ENCODE data around the gene PLEKHF1. TPM values are rescaled to one million over a fixed set of nuclear protein-coding genes. Genes with fewer than 3 reads are reported as not detected.

Gene PLEKHF1
- total RNA-seq, 1 experiment from 2014 or later = 5.5 TPM

DNA sequence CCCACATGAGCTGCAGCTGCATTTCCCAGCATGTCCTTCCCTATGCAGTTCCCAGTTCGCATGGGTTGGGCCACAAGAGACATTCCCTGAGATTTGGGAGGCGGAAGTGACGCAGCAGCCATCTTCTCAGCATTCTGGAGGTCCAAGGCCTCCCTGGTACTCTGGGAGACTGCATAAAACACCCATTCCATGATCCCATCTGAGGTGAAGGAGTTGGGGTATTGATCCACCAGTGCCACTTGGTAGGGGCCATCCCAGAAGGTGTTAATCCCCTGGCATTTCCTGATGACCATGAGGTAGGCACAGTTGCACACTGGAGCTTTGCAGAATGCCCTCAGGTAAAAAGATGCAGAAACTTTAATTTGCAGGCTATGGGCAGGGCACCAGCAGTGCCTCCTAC lies 33.8 kb upstream of the PLEKHF1 start:
- DNase-seq (ENCODE audit: low read depth, low spot score) (no peak), ATAC-seq (no peak)
- no peak overlapping the region for H3K4me3 ChIP-seq (replicated peaks in 1 of 2; ENCODE audit: low read depth in 1 of 2, low read length in 2 of 2)
- no peaks in the 10 kb centered on the region for H3K4me1 ChIP-seq (ENCODE audit: control insufficient read depth in 1 of 2, insufficient read depth in 2 of 2, low read length in 2 of 2)
- no peaks in the 10 kb centered on the region for H4K20me1 ChIP-seq (ENCODE audit: insufficient read depth)
- H3K36me3 ChIP-seq (ENCODE audit: control insufficient read depth in 1 of 2, insufficient read depth in 2 of 2, low read length in 2 of 2) = no peaks in the 10 kb centered on the region
- no peaks in the 10 kb centered on the region for H3K79me2 ChIP-seq (ENCODE audit: insufficient read depth, low read length)
- H3K9ac ChIP-seq (ENCODE audit: low read length) = no peak overlapping the region
- H3K27ac ChIP-seq (ENCODE audit: low read depth, low read length) = no peak overlapping the region
- ChIA-PET POLR2A (no interaction called here), RAD21 (ENCODE audit: low non-redundant PET in 1 of 2, low total read pairs in 2 of 2, uncharacterized antibody in 2 of 2, unreplicated experiment in 2 of 2) (no interaction called here), CTCF (no interaction called here)
- no peaks in the 10 kb centered on the region for H3K27me3 ChIP-seq (ENCODE audit: insufficient read depth, low read length)
- TF ChIP-seq POLR2AphosphoS5 (IDR thresholded peaks at IDR 0.05; ENCODE audit: low read depth, low read length) = no peak
- no peak overlapping the region for H3K4me2 ChIP-seq (ENCODE audit: low read length)
- H2AFZ ChIP-seq (ENCODE audit: low read depth, low read length, poor library complexity, severe bottlenecking) = no peak overlapping the region
- no peaks in the 10 kb centered on the region for H3K9me3 ChIP-seq (ENCODE audit: control insufficient read depth in 1 of 2, insufficient read depth in 1 of 2, low read depth in 1 of 2, low read length in 2 of 2)
- intact Hi-C loops (cut with micrococcal nuclease) = no loop called here
- H3K9me2 ChIP-seq (ENCODE audit: insufficient read depth) = no peaks in the 10 kb centered on the region
- no TSS peak for BruUV-seq (replicated peaks)

DNA sequence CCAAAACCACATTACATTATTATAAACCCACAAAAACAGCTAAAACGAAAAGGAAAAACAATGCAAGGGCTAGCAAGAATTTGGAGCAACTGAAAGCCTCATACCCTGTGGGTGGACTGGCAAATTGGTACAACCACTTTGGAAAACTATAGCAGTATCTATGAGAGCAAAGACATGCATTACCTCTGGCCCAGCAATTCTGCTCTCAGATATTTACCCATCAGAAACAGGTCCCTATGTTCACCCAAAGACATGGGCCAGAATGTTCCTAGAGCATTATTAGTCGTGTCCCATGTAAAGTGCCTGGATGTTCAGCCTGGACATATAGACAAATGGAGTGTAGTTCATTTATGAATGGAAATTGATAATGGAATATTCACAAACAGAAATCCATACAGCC lies 31.3 kb upstream of the PLEKHF1 start:
- H3K36me3 ChIP-seq (ENCODE audit: control insufficient read depth in 1 of 2, insufficient read depth in 2 of 2, low read length in 2 of 2) = no peaks in the 10 kb centered on the region
- H2AFZ ChIP-seq (ENCODE audit: low read depth, low read length, poor library complexity, severe bottlenecking) = no peak overlapping the region
- DNase-seq (ENCODE audit: low read depth, low spot score) (no peak), ATAC-seq (no peak)
- H3K27ac ChIP-seq (ENCODE audit: low read depth, low read length) = no peak overlapping the region
- TF ChIP-seq EZH2phosphoT487 (IDR thresholded peaks at IDR 0.05; ENCODE audit: borderline replicate concordance) (no peak), CEBPB (IDR thresholded peaks at IDR 0.05; ENCODE audit: low read depth) (no peak)
- TF ChIP-seq, protein P1, sequence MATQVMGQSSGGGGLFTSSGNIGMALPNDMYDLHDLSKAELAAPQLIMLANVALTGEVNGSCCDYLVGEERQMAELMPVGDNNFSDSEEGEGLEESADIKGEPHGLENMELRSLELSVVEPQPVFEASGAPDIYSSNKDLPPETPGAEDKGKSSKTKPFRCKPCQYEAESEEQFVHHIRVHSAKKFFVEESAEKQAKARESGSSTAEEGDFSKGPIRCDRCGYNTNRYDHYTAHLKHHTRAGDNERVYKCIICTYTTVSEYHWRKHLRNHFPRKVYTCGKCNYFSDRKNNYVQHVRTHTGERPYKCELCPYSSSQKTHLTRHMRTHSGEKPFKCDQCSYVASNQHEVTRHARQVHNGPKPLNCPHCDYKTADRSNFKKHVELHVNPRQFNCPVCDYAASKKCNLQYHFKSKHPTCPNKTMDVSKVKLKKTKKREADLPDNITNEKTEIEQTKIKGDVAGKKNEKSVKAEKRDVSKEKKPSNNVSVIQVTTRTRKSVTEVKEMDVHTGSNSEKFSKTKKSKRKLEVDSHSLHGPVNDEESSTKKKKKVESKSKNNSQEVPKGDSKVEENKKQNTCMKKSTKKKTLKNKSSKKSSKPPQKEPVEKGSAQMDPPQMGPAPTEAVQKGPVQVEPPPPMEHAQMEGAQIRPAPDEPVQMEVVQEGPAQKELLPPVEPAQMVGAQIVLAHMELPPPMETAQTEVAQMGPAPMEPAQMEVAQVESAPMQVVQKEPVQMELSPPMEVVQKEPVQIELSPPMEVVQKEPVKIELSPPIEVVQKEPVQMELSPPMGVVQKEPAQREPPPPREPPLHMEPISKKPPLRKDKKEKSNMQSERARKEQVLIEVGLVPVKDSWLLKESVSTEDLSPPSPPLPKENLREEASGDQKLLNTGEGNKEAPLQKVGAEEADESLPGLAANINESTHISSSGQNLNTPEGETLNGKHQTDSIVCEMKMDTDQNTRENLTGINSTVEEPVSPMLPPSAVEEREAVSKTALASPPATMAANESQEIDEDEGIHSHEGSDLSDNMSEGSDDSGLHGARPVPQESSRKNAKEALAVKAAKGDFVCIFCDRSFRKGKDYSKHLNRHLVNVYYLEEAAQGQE (IDR thresholded peaks at IDR 0.05; ENCODE audit: low read depth) = no peak
- no peaks in the 10 kb centered on the region for H3K9me2 ChIP-seq (ENCODE audit: insufficient read depth)
- H3K9me3 ChIP-seq (ENCODE audit: control insufficient read depth in 1 of 2, insufficient read depth in 1 of 2, low read depth in 1 of 2, low read length in 2 of 2) = no peaks in the 10 kb centered on the region
- ChIA-PET POLR2A (no interaction called here), CTCF (no interaction called here), RAD21 (ENCODE audit: low non-redundant PET in 1 of 2, low total read pairs in 2 of 2, uncharacterized antibody in 2 of 2, unreplicated experiment in 2 of 2) (no interaction called here)
- H3K9ac ChIP-seq (ENCODE audit: low read length) = no peak overlapping the region
- no peaks in the 10 kb centered on the region for H3K27me3 ChIP-seq (ENCODE audit: insufficient read depth, low read length)
- H3K79me2 ChIP-seq (ENCODE audit: insufficient read depth, low read length) = no peaks in the 10 kb centered on the region
- H3K4me3 ChIP-seq (replicated peaks in 1 of 2; ENCODE audit: low read depth in 1 of 2, low read length in 2 of 2) = no peak overlapping the region
- no peak overlapping the region for H3K4me2 ChIP-seq (ENCODE audit: low read length)
- intact Hi-C loops (cut with micrococcal nuclease) = no loop called here
- BruUV-seq (replicated peaks) = no TSS peak
- no peaks in the 10 kb centered on the region for H3K4me1 ChIP-seq (ENCODE audit: control insufficient read depth in 1 of 2, insufficient read depth in 2 of 2, low read length in 2 of 2)
- no peaks in the 10 kb centered on the region for H4K20me1 ChIP-seq (ENCODE audit: insufficient read depth)
